Measurements from ENCODE around the gene RASSF8. TPM values are rescaled to one million over a fixed set of nuclear protein-coding genes. Genes with fewer than 3 reads are reported as not detected.

RASSF8 gene
- total and polyA plus RNA-seq, 2 donors from 2014 or later = 12.0 to 52.8 TPM

GRCh38 chr12:26011099-26011498 is 52.6 kb downstream of the RASSF8 start:
- H3K4me1 ChIP-seq (ENCODE audit: control insufficient read depth in 2 of 3, insufficient read depth in 2 of 3, low read depth in 1 of 3, low read length in 3 of 3) = peaks cover 0 to 7% (median 4%) of the 10 kb centered on the region in 3 donors
- DNase-seq = no peak
- no peaks in the 10 kb centered on the region for H3K27me3 ChIP-seq (ENCODE audit: control insufficient read depth, insufficient read depth, low read length)
- H3K27ac ChIP-seq (ENCODE audit: low read depth in 2 of 2, low read length in 2 of 2) = peak overlapping the region in 1 of 2 donors; percentile 23
- no peak for FAIRE-seq
- intact Hi-C loops (cut with DNase I) = loop anchor here (10.0 kb wide), 1 partner anchor 46 kb away; no protein-coding TSS in a partner anchor
- H3K9ac ChIP-seq (ENCODE audit: low read length in 3 of 3) = no peak overlapping the region
- H3K9me3 ChIP-seq (ENCODE audit: control insufficient read depth in 2 of 3, insufficient read depth in 1 of 3, low read length in 3 of 3) = no peaks in the 10 kb centered on the region
- no peak for TF ChIP-seq CTCF (IDR thresholded peaks at IDR 0.05; ENCODE audit: borderline replicate concordance, extremely low read depth, insufficient read depth)
- no peaks in the 10 kb centered on the region for H3K36me3 ChIP-seq (ENCODE audit: control insufficient read depth in 2 of 3, insufficient read depth in 3 of 3, low read length in 3 of 3)
- H3K4me3 ChIP-seq (ENCODE audit: low read length in 3 of 3) = no peak overlapping the region

GRCh38 chr12:26014085-26014484 is 55.6 kb downstream of the RASSF8 start:
- Histone ChIP-seq H3K27me3 (ENCODE audit: control insufficient read depth, insufficient read depth, low read length) (no peaks in the 10 kb centered on the region), H3K9ac (ENCODE audit: low read length in 3 of 3) (no peak overlapping the region), H3K36me3 (ENCODE audit: control insufficient read depth in 2 of 3, insufficient read depth in 3 of 3, low read length in 3 of 3) (no peaks in the 10 kb centered on the region), H3K27ac (ENCODE audit: low read depth in 2 of 2, low read length in 2 of 2) (no peak overlapping the region), H3K4me1 (ENCODE audit: control insufficient read depth in 2 of 3, insufficient read depth in 2 of 3, low read depth in 1 of 3, low read length in 3 of 3) (peaks cover 0 to 12% (median 5%) of the 10 kb centered on the region in 3 donors), H3K9me3 (ENCODE audit: control insufficient read depth in 2 of 3, insufficient read depth in 1 of 3, low read length in 3 of 3) (no peaks in the 10 kb centered on the region), H3K4me3 (ENCODE audit: low read length in 3 of 3) (no peak overlapping the region)
- TF ChIP-seq CTCF (IDR thresholded peaks at IDR 0.05; ENCODE audit: borderline replicate concordance, extremely low read depth, insufficient read depth) = no peak
- intact Hi-C loops (cut with DNase I) = loop anchor here (10.0 kb wide), 1 partner anchor 49 kb away; no protein-coding TSS in a partner anchor
- DNase-seq (no peak), FAIRE-seq (no peak)

GRCh38 chr12:26016516-26016915 is 58.0 kb downstream of the RASSF8 start:
- Histone ChIP-seq H3K36me3 (ENCODE audit: control insufficient read depth in 2 of 3, insufficient read depth in 3 of 3, low read length in 3 of 3) (no peaks in the 10 kb centered on the region), H3K4me3 (ENCODE audit: low read length in 3 of 3) (no peak overlapping the region), H3K9me3 (ENCODE audit: control insufficient read depth in 2 of 3, insufficient read depth in 1 of 3, low read length in 3 of 3) (no peaks in the 10 kb centered on the region), H3K4me1 (ENCODE audit: control insufficient read depth in 2 of 3, insufficient read depth in 2 of 3, low read depth in 1 of 3, low read length in 3 of 3) (peaks cover 0 to 5% (median 3%) of the 10 kb centered on the region in 3 donors), H3K9ac (ENCODE audit: low read length in 3 of 3) (no peak overlapping the region), H3K27ac (ENCODE audit: low read depth in 2 of 2, low read length in 2 of 2) (no peak overlapping the region), H3K27me3 (ENCODE audit: control insufficient read depth, insufficient read depth, low read length) (no peaks in the 10 kb centered on the region)
- DNase-seq (no peak), FAIRE-seq (no peak)
- TF ChIP-seq CTCF (IDR thresholded peaks at IDR 0.05; ENCODE audit: borderline replicate concordance, extremely low read depth, insufficient read depth) = no peak
- intact Hi-C loops (cut with DNase I) = loop anchor here (10.0 kb wide), 1 partner anchor 52 kb away; no protein-coding TSS in a partner anchor

All from kidney (tissue), 14 donors.